K562 (cell line): Measurements from ENCODE around the gene SNRPA. TPM values are rescaled to one million over a fixed set of nuclear protein-coding genes. Genes with fewer than 3 reads are reported as not detected.
A peak's percentile ranks its signal among the peaks of the same experiment; 100 is the strongest.

Experiments
- ATAC-seq: fragments of 200-7000 bp; cut with Tn5 transposase; 3 replicates; pipeline ENCODE4 v1.9.1; 2020; ENCODE audit warnings: moderate library complexity
- BruUV-seq: library from RNA; stranded (reverse); fragments of 400-500 nt; replicated peaks from 2 replicates; lab custom pipeline; 2021; lab: Mats Ljungman, UMichigan
- CTCF ChIA-PET: fragments of 300-600 bp; formaldehyde crosslinking; extraction: SDS; loops from one replicate; lab custom pipeline; 2021; ENCODE audit warnings: low intra/inter-chr PET ratio; lab: Yijun Ruan, JAX
- POLR2A ChIA-PET: fragments of 300-600, 350-650 bp; sonication (Branson Sonifier 250); formaldehyde crosslinking; extraction: SDS; loops from one replicate; lab custom pipeline; 2021; ENCODE audit warnings: antibody characterized with exemption, inconsistent platforms; lab: Yijun Ruan, JAX
- DNase-seq, 4 experiments: peaks; one replicate each; pipeline versions ENCODE4 v3.0.0 to v3.0.0-alpha.2; 2011 to 2018; ENCODE audit warnings: low spot score in 3 of 4, mixed read lengths in 3 of 4; ENCODE audit errors: extremely low read depth in 1 of 4
- FAIRE-seq: peaks from 2 replicates; lab custom pipeline; 2011; peaks lifted over from hg19 to GRCh38; lab: Jason Lieb, UNC
- H2AFZ ChIP-seq: 2 replicates; pipeline ENCODE4 v1.6.0; 2011; ENCODE audit warnings: low read depth, low read length, control low read depth, inconsistent platforms
- H3K27ac ChIP-seq: fragments of 200-600 bp; 3 replicates; pipeline ENCODE4 v1.8.0; 2011; ENCODE audit warnings: low read depth, mild to moderate bottlenecking, control low read depth, inconsistent platforms, low read length, moderate library complexity, mixed read lengths; ENCODE audit errors: extremely low read depth
- H3K27me3 ChIP-seq, 2 experiments: fragments of 300-600 bp in 1 of 2; 2 replicates in 1 of 2; 3 replicates in 1 of 2; pipeline versions ENCODE4 v1.6.0 to v1.8.0; 2011; ENCODE audit warnings: inconsistent platforms in 2 of 2, low read length in 2 of 2, mild to moderate bottlenecking in 1 of 2, mixed read lengths in 1 of 2, moderate library complexity in 1 of 2; ENCODE audit not compliant: control insufficient read depth in 2 of 2, insufficient read depth in 2 of 2
- H3K36me3 ChIP-seq: fragments of 300-600 bp; 3 replicates; pipeline ENCODE4 v1.8.0; 2011; ENCODE audit warnings: mild to moderate bottlenecking, low read length, inconsistent platforms; ENCODE audit not compliant: control insufficient read depth, insufficient read depth
- H3K4me1 ChIP-seq, 2 experiments: fragments of 200-600 bp in 1 of 2; replicated peaks in 1 of 2; 2 replicates in 1 of 2; 3 replicates in 1 of 2; pipeline versions ENCODE4 v1.5.1 to v1.8.0; 2011; ENCODE audit warnings: inconsistent platforms in 2 of 2, low read length in 2 of 2, mild to moderate bottlenecking in 1 of 2, mixed read lengths in 1 of 2, moderate library complexity in 1 of 2; ENCODE audit not compliant: control insufficient read depth in 2 of 2, insufficient read depth in 2 of 2
- H3K4me2 ChIP-seq: 2 replicates; pipeline ENCODE4 v1.6.1; 2011; ENCODE audit warnings: low read length, control low read depth, inconsistent platforms, mixed read lengths; ENCODE audit not compliant: insufficient read depth
- H3K4me3 ChIP-seq: fragments of 200-600 bp; sonication (generic), shearing (Covaris generic); 2 replicates; pipeline ENCODE4 v1.5.1; 2016; ENCODE audit warnings: control low read depth, inconsistent platforms
- H3K79me2 ChIP-seq: fragments of 200-600 bp; 3 replicates; pipeline ENCODE4 v1.8.0; 2011; ENCODE audit warnings: low read length, inconsistent platforms; ENCODE audit not compliant: control insufficient read depth, insufficient read depth
- H3K9ac ChIP-seq, 2 experiments: 2 replicates each; pipeline versions ENCODE4 v1.6.0 to v1.6.1; 2011; ENCODE audit warnings: low read depth in 2 of 2, low read length in 2 of 2, control low read depth in 1 of 2, inconsistent platforms in 1 of 2, mild to moderate bottlenecking in 1 of 2, mixed read lengths in 1 of 2; ENCODE audit not compliant: insufficient read depth in 1 of 2
- H3K9me1 ChIP-seq: one replicate; pipeline ENCODE4 v1.6.0; 2011; ENCODE audit warnings: inconsistent platforms, mild to moderate bottlenecking, low read length, moderate library complexity; ENCODE audit not compliant: control insufficient read depth, insufficient read depth
- H3K9me3 ChIP-seq: replicated peaks from 2 replicates; pipeline ENCODE4 v1.5.1; 2011; ENCODE audit warnings: low read depth, low read length, inconsistent platforms; ENCODE audit not compliant: control insufficient read depth, insufficient read depth
- H4K20me1 ChIP-seq: replicated peaks from 2 replicates; pipeline ENCODE4 v1.6.1; 2011; ENCODE audit warnings: low read length, inconsistent platforms, mixed read lengths; ENCODE audit not compliant: control insufficient read depth, insufficient read depth
- ARID1B ChIP-seq: fragments of 450-650 bp; IDR thresholded peaks from 2 replicates; pipeline ENCODE4 v1.6.1; 2016; ENCODE audit warnings: antibody characterized with exemption, mild to moderate bottlenecking, inconsistent platforms
- CBFB ChIP-seq: sonication (generic); formaldehyde crosslinking; IDR thresholded peaks from 2 replicates; pipeline ENCODE4 v1.4.0; 2020; ENCODE audit warnings: mild to moderate bottlenecking, missing genetic modification reagents
- NFIX ChIP-seq: fragments of 250-450 bp; sonication (Bioruptor Pico); IDR thresholded peaks from 2 replicates; pipeline ENCODE4 v1.4.0; 2020; ENCODE audit warnings: low read depth, mild to moderate bottlenecking, moderate library complexity
- XRCC4 ChIP-seq: IDR thresholded peaks from one replicate; pipeline ENCODE4 v1.6.1; 2011; ENCODE audit not compliant: insufficient read depth, insufficient read length; ENCODE audit errors: extremely low read depth
- ZHX1 ChIP-seq: fragments of 150-350 bp; conservative IDR thresholded peaks from 2 replicates; pipeline ENCODE4 v1.6.1; 2014; ENCODE audit warnings: low read length
- WGBS: fragments of 100-300 bp; shearing (Covaris generic); methylation state at CpG from one replicate; pipeline ENCODE4 v1.1.6; 2016; ENCODE audit warnings: low coverage, mixed read lengths; ENCODE audit not compliant: insufficient coverage; ENCODE audit errors: missing lambda C conversion rate; 5-methylcytosine and 5-hydroxymethylcytosine counted together
- in situ Hi-C: fragments of 300-500 bp; cut with MboI; formaldehyde crosslinking; loops from 4 replicates; pipeline ENCODE4 v1.15.0; 2018; ENCODE audit warnings: inconsistent platforms, mixed read lengths
- intact Hi-C: fragments of 100-400 bp; cut with micrococcal nuclease; formaldehyde crosslinking; loops from 2 replicates; pipeline ENCODE4 v1.14.2; 2022
- polyA plus RNA-seq, 8 experiments: library from polyadenylated mRNA; depleted of rRNA in 4 of 8; stranded (reverse) in 5 of 8; unstranded in 3 of 8; fragments of >200 nt; fragmentation: Nextera tagmentation in 2 of 8; fragmentation: Illumina TruSeq in 1 of 8; extraction: Ambion mirVana in 2 of 8; extraction: Trizol in 1 of 8; gene quantifications; 2 replicates each; pipeline versions ENCODE4 v1.2.1 to v1.2.3, GENCODE V29; 2011 to 2014; ENCODE audit warnings: inconsistent platforms in 1 of 8, missing spikeins in 1 of 8
- total RNA-seq, 7 experiments: library from RNA; depleted of rRNA in 6 of 7; stranded (reverse); fragments of >200 nt in 6 of 7; fragmentation: Illumina TruSeq in 2 of 7; extraction: Trizol in 2 of 7; gene quantifications; 2 replicates each; pipeline versions ENCODE4 v1.2.1 to v1.2.3, GENCODE V29; 2011 to 2021; ENCODE audit warnings: low replicate concordance in 1 of 7

The SNRPA gene
- total and polyA plus RNA-seq, 9 of the 15 experiments (the other 6 are each of a cell fraction or from before 2014, with no cell fraction given), result 16.3 to 311 (median 193) TPM

GRCh38 chr19:40797166-40797962, 46.4 kb downstream of the SNRPA start:
- Histone ChIP-seq H2AFZ (peak overlapping the region; percentile 88), H3K4me2 (peak overlapping the region; percentile 76; the same call in 1 of the 2 replicates), H4K20me1 (peaks cover 11% of the 10 kb centered on the region; the same call in 1 of the 2 replicates), H3K27ac (peak overlapping the region; percentile 78), H3K4me3 (no peak overlapping the region), H3K9me3 (no peaks in the 10 kb centered on the region), H3K27me3 (no peaks in the 10 kb centered on the region), H3K79me2 (peaks cover 31% of the 10 kb centered on the region), H3K36me3 (peaks cover 22% of the 10 kb centered on the region; the same call in 2 of the 3 replicates), H3K9ac (peak overlapping the region; percentile 68 to 89; a peak in 3 of 4 replicates), H3K9me1 (peaks cover under 1% of the 10 kb centered on the region), H3K4me1 (peaks cover 33 to 41% of the 10 kb centered on the region in 2 experiments)
- ChIA-PET POLR2A (interaction anchor here (1.0 to 1.9 kb wide), 4 partner anchors 10 to 466 kb away, joined by 3 to 15 read pairs (median 12); partner anchors contain the start of genes ACTMAP and RAB4B), CTCF (no interaction called here)
- no peak for ATAC-seq
- intact Hi-C loops (no loop called here), in situ Hi-C loops (no loop called here)
- FAIRE-seq, result peak; percentile 15
- no TSS peak for BruUV-seq
- no peak for TF ChIP-seq ZHX1
- no peak for TF ChIP-seq ARID1B
- no peak for TF ChIP-seq NFIX (CRISPR knock-in tag)
- TF ChIP-seq XRCC4, result no peak
- TF ChIP-seq CBFB (CRISPR knock-in tag), result peak; percentile 42; the same call in 1 of the 2 replicates
- no peak for DNase-seq
- 89% methylated on average over 13 of the region's 14 CpGs for WGBS
